Parathyroid adenoma (tissue), 2 donors: ENCODE data around the gene ATP6V0E1.

Experiments
- H2AFZ ChIP-seq: fragments of 300-600 bp; sonication (generic); one replicate; pipeline ENCODE4 v1.7.0; 2017; ENCODE audit warnings: antibody characterized with exemption, mild to moderate bottlenecking
- H3K27ac ChIP-seq: fragments of 300-600 bp; sonication (generic); one replicate; pipeline ENCODE4 v1.7.0; 2017
- H3K27me3 ChIP-seq: fragments of 300-600 bp; sonication (generic); one replicate; pipeline ENCODE4 v1.7.0; 2017; ENCODE audit warnings: low read length; ENCODE audit not compliant: control insufficient read depth, insufficient read depth
- H3K36me3 ChIP-seq: fragments of 300-600 bp; sonication (generic); one replicate; pipeline ENCODE4 v1.7.0; 2017; ENCODE audit warnings: low read length; ENCODE audit not compliant: control insufficient read depth, insufficient read depth
- H3K4me1 ChIP-seq: fragments of 300-600 bp; sonication (generic); one replicate; pipeline ENCODE4 v1.7.0; 2017; ENCODE audit warnings: control low read depth
- H3K4me2 ChIP-seq: fragments of 300-600 bp; sonication (generic); one replicate; pipeline ENCODE4 v1.7.0; 2017; ENCODE audit warnings: low read length
- H3K4me3 ChIP-seq: fragments of 300-600 bp; sonication (generic); one replicate; pipeline ENCODE4 v1.7.0; 2017; ENCODE audit warnings: low read depth, low read length
- H3K79me2 ChIP-seq: fragments of 300-600 bp; sonication (generic); one replicate; pipeline ENCODE4 v1.7.0; 2017; ENCODE audit warnings: control low read depth
- H3K9ac ChIP-seq: fragments of 300-600 bp; sonication (generic); one replicate; pipeline ENCODE4 v1.7.0; 2017; ENCODE audit warnings: mild to moderate bottlenecking
- H3K9me3 ChIP-seq: fragments of 300-600 bp; sonication (generic); one replicate; pipeline ENCODE4 v1.7.0; 2017; ENCODE audit warnings: low read length; ENCODE audit not compliant: control insufficient read depth
- TF ChIP-seq, protein P1 (sequence below): fragments of 300-600 bp; sonication (generic); IDR thresholded peaks from one replicate; pipeline ENCODE4 v1.7.0; 2017; ENCODE audit warnings: antibody characterized with exemption, mild to moderate bottlenecking
- donor health status: primary hyperparathyroidism.

ATP6V0E1 gene

DNA sequence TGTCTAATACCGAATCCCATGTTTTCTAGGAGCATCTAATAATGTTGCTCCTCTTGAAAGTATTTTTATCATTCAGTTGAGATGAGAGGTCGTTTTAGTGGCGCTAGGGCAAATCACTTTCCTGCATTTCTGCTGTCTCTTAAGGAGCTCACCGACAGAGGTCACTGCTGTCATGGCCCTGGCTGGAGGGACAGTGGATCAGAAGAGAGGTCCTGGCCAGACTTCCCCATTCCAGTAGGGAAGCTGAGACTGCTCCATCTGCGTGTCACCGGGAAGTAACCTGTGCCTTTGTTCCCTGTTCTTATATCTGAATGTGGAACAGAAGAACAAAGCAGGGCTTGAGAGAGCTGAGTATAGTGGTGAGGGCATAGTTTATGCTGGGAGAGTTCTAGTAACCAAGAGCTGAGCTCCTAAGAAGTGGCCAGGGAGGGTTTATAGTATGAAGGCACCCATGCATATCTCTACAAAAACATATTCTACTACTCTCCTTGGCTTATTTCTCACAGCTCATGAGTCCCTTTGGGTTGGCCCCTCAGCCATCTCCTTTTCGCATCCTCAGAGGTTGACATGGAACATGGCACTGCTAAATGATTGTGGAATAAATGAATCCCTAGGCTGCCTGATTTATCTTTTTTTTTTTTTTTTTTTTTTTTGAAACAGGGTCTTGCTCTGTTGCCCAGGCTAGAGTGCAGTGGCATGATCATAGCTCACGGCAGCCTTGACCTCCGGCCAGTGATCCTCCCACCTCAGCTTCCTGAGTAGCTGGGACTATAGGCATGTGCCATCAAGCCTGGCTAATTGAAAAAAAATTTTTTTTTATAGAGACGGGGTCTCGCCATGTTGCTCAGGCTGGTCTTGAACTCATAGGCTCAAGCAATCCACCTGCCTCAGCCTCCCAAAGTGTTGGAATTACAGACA is 27.2 kb downstream of the ATP6V0E1 start:
- H3K27ac ChIP-seq, result no peak overlapping the region
- no peaks in the 10 kb centered on the region for H3K9me3 ChIP-seq
- peaks cover 14% of the 10 kb centered on the region for H3K79me2 ChIP-seq
- no peak overlapping the region for H3K4me3 ChIP-seq
- H3K9ac ChIP-seq, result no peak overlapping the region
- TF ChIP-seq, protein P1, sequence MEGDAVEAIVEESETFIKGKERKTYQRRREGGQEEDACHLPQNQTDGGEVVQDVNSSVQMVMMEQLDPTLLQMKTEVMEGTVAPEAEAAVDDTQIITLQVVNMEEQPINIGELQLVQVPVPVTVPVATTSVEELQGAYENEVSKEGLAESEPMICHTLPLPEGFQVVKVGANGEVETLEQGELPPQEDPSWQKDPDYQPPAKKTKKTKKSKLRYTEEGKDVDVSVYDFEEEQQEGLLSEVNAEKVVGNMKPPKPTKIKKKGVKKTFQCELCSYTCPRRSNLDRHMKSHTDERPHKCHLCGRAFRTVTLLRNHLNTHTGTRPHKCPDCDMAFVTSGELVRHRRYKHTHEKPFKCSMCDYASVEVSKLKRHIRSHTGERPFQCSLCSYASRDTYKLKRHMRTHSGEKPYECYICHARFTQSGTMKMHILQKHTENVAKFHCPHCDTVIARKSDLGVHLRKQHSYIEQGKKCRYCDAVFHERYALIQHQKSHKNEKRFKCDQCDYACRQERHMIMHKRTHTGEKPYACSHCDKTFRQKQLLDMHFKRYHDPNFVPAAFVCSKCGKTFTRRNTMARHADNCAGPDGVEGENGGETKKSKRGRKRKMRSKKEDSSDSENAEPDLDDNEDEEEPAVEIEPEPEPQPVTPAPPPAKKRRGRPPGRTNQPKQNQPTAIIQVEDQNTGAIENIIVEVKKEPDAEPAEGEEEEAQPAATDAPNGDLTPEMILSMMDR, result peak; percentile 64
- H3K4me2 ChIP-seq, result no peak overlapping the region
- no peaks in the 10 kb centered on the region for H3K27me3 ChIP-seq
- no peak overlapping the region for H2AFZ ChIP-seq
- H3K36me3 ChIP-seq, result no peaks in the 10 kb centered on the region
- H3K4me1 ChIP-seq, result peaks cover 10% of the 10 kb centered on the region

DNA sequence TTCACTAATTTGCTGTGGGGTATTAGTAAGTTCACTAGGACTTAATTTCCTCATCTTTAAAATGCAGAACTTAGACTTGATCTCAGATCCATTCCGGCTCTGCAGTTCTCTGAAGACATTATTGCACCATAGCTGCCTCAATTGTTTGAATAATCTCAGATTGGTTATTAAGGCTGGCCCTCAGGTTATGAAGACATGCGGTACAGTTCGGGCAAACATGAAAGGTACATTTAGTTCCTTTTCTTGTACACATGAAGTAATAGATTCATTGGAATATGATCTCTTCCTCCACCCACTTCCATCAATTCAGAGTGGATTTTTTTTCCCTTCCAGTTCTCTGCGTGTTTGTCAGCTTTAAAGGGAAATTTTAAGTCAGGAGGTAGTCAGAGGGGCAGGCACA is 28.0 kb downstream of the ATP6V0E1 start:
- H3K27me3 ChIP-seq, result no peaks in the 10 kb centered on the region
- TF ChIP-seq, protein P1, result no peak
- H3K4me3 ChIP-seq, result no peak overlapping the region
- H3K9me3 ChIP-seq, result no peaks in the 10 kb centered on the region
- no peak overlapping the region for H3K4me2 ChIP-seq
- peaks cover 18% of the 10 kb centered on the region for H3K4me1 ChIP-seq
- H3K36me3 ChIP-seq, result no peaks in the 10 kb centered on the region
- H3K79me2 ChIP-seq, result peaks cover 12% of the 10 kb centered on the region
- no peak overlapping the region for H3K27ac ChIP-seq
- no peak overlapping the region for H2AFZ ChIP-seq
- H3K9ac ChIP-seq, result no peak overlapping the region

DNA sequence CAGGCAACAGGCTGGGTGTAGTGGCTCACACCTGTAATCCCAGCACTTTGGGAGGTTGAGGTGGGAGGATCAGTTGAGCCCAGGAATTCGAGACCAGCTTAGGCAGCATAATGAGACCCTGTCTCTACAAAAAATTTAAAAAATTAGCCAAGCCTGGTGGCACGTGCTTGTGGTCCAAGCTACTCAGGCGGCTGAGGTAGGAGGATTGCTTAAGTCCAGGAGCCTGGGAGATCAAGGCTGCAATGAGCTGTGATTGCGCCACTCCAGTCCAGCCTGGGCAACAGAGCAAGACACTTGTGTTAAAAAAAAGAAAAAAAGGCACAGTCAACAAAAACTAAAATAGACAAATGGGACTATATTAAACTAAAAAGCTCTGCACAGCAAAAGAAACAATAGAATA is 29.3 kb downstream of the ATP6V0E1 start:
- H3K9ac ChIP-seq, result no peak overlapping the region
- no peaks in the 10 kb centered on the region for H3K9me3 ChIP-seq
- no peak overlapping the region for H3K4me3 ChIP-seq
- TF ChIP-seq, protein P1, result no peak
- no peak overlapping the region for H3K27ac ChIP-seq
- peaks cover 8% of the 10 kb centered on the region for H3K79me2 ChIP-seq
- no peak overlapping the region for H2AFZ ChIP-seq
- no peak overlapping the region for H3K4me2 ChIP-seq
- H3K27me3 ChIP-seq, result no peaks in the 10 kb centered on the region
- H3K4me1 ChIP-seq, result peaks cover 21% of the 10 kb centered on the region
- H3K36me3 ChIP-seq, result no peaks in the 10 kb centered on the region

DNA sequence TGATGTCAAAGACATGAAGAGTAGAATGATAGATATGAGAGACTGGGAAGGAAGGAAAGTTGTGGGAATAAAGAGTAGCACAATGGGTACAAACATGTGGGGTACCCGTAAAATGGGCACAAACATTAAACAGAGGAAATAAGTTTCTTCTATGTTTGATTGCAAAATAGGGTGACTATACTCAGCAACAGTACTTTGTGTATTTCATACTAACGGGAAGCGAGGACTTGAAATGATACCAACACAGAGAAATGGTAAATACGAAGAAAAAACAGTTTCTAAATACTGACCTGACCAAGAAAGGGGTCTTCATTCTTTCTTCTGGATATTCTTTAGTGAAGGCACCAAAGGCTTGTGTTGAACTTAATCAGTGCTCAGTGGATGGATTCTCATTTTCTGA is 31.1 kb downstream of the ATP6V0E1 start:
- Histone ChIP-seq H3K4me3 (no peak overlapping the region), H3K36me3 (no peaks in the 10 kb centered on the region), H3K4me1 (peaks cover 21% of the 10 kb centered on the region), H2AFZ (no peak overlapping the region), H3K9me3 (no peaks in the 10 kb centered on the region), H3K4me2 (no peak overlapping the region), H3K79me2 (peaks cover 16% of the 10 kb centered on the region), H3K27me3 (no peaks in the 10 kb centered on the region), H3K9ac (no peak overlapping the region), H3K27ac (no peak overlapping the region)
- TF ChIP-seq, protein P1, result no peak

DNA sequence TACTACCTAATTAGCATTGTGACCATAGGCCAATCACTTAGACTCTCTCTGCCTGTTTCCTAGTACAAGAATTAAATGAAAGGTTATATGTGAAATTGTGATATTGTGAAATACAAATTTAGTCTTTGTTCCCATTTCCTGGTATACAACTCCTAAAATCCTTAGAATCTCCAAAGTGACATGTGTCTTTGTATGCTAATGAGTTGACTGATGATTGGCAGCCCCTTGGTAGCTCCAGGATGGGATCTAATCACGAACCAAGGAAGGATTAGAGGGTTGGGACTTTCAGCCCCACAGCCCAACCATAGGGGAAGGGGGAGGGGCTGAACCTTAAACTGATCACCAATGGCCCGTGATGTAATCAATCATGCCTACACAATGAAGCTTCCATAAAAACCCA is 31.6 kb downstream of the ATP6V0E1 start:
- no peaks in the 10 kb centered on the region for H3K36me3 ChIP-seq
- no peak overlapping the region for H3K4me2 ChIP-seq
- H2AFZ ChIP-seq, result no peak overlapping the region
- H3K9ac ChIP-seq, result no peak overlapping the region
- no peaks in the 10 kb centered on the region for H3K9me3 ChIP-seq
- H3K27me3 ChIP-seq, result no peaks in the 10 kb centered on the region
- H3K4me3 ChIP-seq, result no peak overlapping the region
- peaks cover 21% of the 10 kb centered on the region for H3K4me1 ChIP-seq
- peaks cover 18% of the 10 kb centered on the region for H3K79me2 ChIP-seq
- peak overlapping the region; percentile 77 for H3K27ac ChIP-seq
- TF ChIP-seq, protein P1, result no peak
